Endothelial cell of umbilical vein (primary cell): Measurements from ENCODE around the gene KLHL17. TPM values are rescaled to one million over a fixed set of nuclear protein-coding genes. Genes with fewer than 3 reads are reported as not detected.
"Not testable (repeated sequence)": the region's sequence is repeated elsewhere in the genome, so short reads cannot be mapped to it uniquely, and the experiment has no call there.

Source experiments
- BruUV-seq: library from RNA; stranded (reverse); fragments of 400-500 nt; replicated peaks from 2 replicates; lab custom pipeline; 2021; lab: Mats Ljungman, UMichigan
- CTCF ChIA-PET: fragments of 300-600, 350-600 bp; sonication (Branson Sonifier 250); formaldehyde crosslinking; loops from one replicate; lab custom pipeline; 2021; ENCODE audit warnings: antibody characterized with exemption, inconsistent platforms; lab: Charles Lee
- POLR2A ChIA-PET: fragments of 300-600, 350-600 bp; sonication (Branson Sonifier 250); formaldehyde crosslinking; loops from one replicate; lab custom pipeline; 2021; ENCODE audit warnings: antibody characterized with exemption, inconsistent platforms; lab: Charles Lee
- DNase-seq: peaks from one replicate; pipeline ENCODE4 v3.0.0-alpha.2; 2011; ENCODE audit warnings: low read depth, low spot score
- FAIRE-seq: peaks from 2 replicates; lab custom pipeline; 2011; peaks lifted over from hg19 to GRCh38; lab: Jason Lieb, UNC
- H2AFZ ChIP-seq: 2 replicates; pipeline ENCODE4 v1.6.0; 2012; ENCODE audit warnings: low read depth, low read length, control low read depth, inconsistent platforms
- H3K27ac ChIP-seq: 2 replicates; pipeline ENCODE4 v1.5.1; 2011; ENCODE audit warnings: low read depth, mild to moderate bottlenecking, control low read depth, low read length, moderate library complexity; ENCODE audit not compliant: insufficient read depth
- H3K27me3 ChIP-seq, 2 experiments: 2 replicates each; pipeline versions ENCODE4 v1.6.0 to v1.6.1; 2011; ENCODE audit warnings: low read length in 2 of 2, mixed read lengths in 1 of 2; ENCODE audit not compliant: control insufficient read depth in 2 of 2, insufficient read depth in 2 of 2
- H3K36me3 ChIP-seq, 2 experiments: 2 replicates in 1 of 2; 3 replicates in 1 of 2; pipeline ENCODE4 v1.5.1; 2011; ENCODE audit warnings: low read length in 2 of 2, mild to moderate bottlenecking in 1 of 2, moderate library complexity in 1 of 2; ENCODE audit not compliant: control insufficient read depth in 2 of 2, insufficient read depth in 2 of 2; ENCODE audit errors: extremely low read depth in 1 of 2
- H3K4me1 ChIP-seq: 3 replicates; pipeline ENCODE4 v1.5.1; 2011; ENCODE audit warnings: mild to moderate bottlenecking, low read length; ENCODE audit not compliant: control insufficient read depth, insufficient read depth; ENCODE audit errors: extremely low read depth
- H3K4me2 ChIP-seq: 2 replicates; pipeline ENCODE4 v1.6.1; 2011; ENCODE audit warnings: low read length, control low read depth, mixed read lengths; ENCODE audit not compliant: insufficient read depth
- H3K4me3 ChIP-seq, 3 experiments: fragments of 200-600 bp in 1 of 3; sonication (generic), shearing (Covaris generic) in 1 of 3; replicated peaks in 1 of 3; 2 replicates each; pipeline ENCODE4 v1.5.1; 2011 to 2016; ENCODE audit warnings: control low read depth in 3 of 3, low read length in 3 of 3, mild to moderate bottlenecking in 2 of 3, inconsistent platforms in 1 of 3, low read depth in 1 of 3, moderate library complexity in 1 of 3; ENCODE audit not compliant: insufficient read depth in 1 of 3
- H3K79me2 ChIP-seq: 2 replicates; pipeline ENCODE4 v1.6.0; 2012; ENCODE audit warnings: low read length, inconsistent platforms; ENCODE audit not compliant: control insufficient read depth, insufficient read depth
- H3K9ac ChIP-seq: replicated peaks from 2 replicates; pipeline ENCODE3; 2011; ENCODE audit warnings: low read length, control low read depth; ENCODE audit not compliant: insufficient read depth; ENCODE audit errors: extremely low read depth
- H3K9me1 ChIP-seq: replicated peaks from 3 replicates; pipeline ENCODE4 v1.6.0; 2011; ENCODE audit warnings: mild to moderate bottlenecking, low read length; ENCODE audit not compliant: control insufficient read depth, insufficient read depth; ENCODE audit errors: extremely low read depth
- H3K9me3 ChIP-seq: replicated peaks from 2 replicates; pipeline ENCODE4 v1.5.1; 2012; ENCODE audit warnings: low read length, inconsistent platforms; ENCODE audit not compliant: control insufficient read depth, insufficient read depth
- H4K20me1 ChIP-seq: replicated peaks from 2 replicates; pipeline ENCODE3; 2011; ENCODE audit warnings: mild to moderate bottlenecking, low read length; ENCODE audit not compliant: control insufficient read depth, insufficient read depth; ENCODE audit errors: extremely low read depth
- EZH2 ChIP-seq: IDR thresholded peaks from 2 replicates; pipeline ENCODE4 v1.6.1; 2012; ENCODE audit warnings: borderline replicate concordance, low read depth, mild to moderate bottlenecking, moderate library complexity, low read length, inconsistent platforms; ENCODE audit not compliant: severe bottlenecking
- FOS ChIP-seq: IDR thresholded peaks from 2 replicates; pipeline ENCODE4 v1.6.1; 2011; ENCODE audit warnings: mild to moderate bottlenecking, low read length, moderate library complexity, borderline replicate concordance; ENCODE audit not compliant: insufficient read depth
- GATA2 ChIP-seq: IDR thresholded peaks from 2 replicates; pipeline ENCODE4 v1.7.0; 2011; ENCODE audit warnings: low read depth, mild to moderate bottlenecking, moderate library complexity, mixed read lengths, low read length; ENCODE audit not compliant: insufficient read length, insufficient read depth
- JUN ChIP-seq: IDR thresholded peaks from 2 replicates; pipeline ENCODE4 v1.6.1; 2011; ENCODE audit warnings: borderline replicate concordance, low read depth; ENCODE audit not compliant: insufficient read length, insufficient read depth
- MAX ChIP-seq: IDR thresholded peaks from 2 replicates; pipeline ENCODE4 v1.6.1; 2011; ENCODE audit not compliant: insufficient read depth, insufficient read length
- MYC ChIP-seq: IDR thresholded peaks from one replicate; pipeline ENCODE4 v1.6.1; 2011; ENCODE audit warnings: mild to moderate bottlenecking, low read depth, low read length
- POLR2A ChIP-seq: IDR thresholded peaks from 2 replicates; pipeline ENCODE4 v1.6.1; 2012; ENCODE audit warnings: low read depth, mild to moderate bottlenecking, control low read depth, low read length
- POLR2AphosphoS5 ChIP-seq: IDR thresholded peaks from 2 replicates; pipeline ENCODE4 v1.6.1; 2012; ENCODE audit warnings: low read depth, mild to moderate bottlenecking, control low read depth, low read length, moderate library complexity; ENCODE audit not compliant: insufficient read depth
- dilution Hi-C: fragments of 300-500 bp; cut with MboI; formaldehyde crosslinking; loops from one replicate; pipeline ENCODE4 v1.15.0; 2019; ENCODE audit warnings: low sequenced_read_pairs; ENCODE audit not compliant: extremely low pct_ligation_motif_present
- intact Hi-C: fragments of 100-400 bp; cut with micrococcal nuclease; formaldehyde crosslinking; loops from one replicate; pipeline ENCODE4 v1.10.0; 2022
- polyA plus RNA-seq, 4 experiments: library from polyadenylated mRNA; depleted of rRNA in 3 of 4; stranded (reverse) in 3 of 4; unstranded in 1 of 4; fragments of >200 nt; gene quantifications; 2 replicates each; pipeline versions ENCODE4 v1.2.1 to v1.2.3, GENCODE V29; 2011 to 2012; ENCODE audit warnings: missing spikeins in 1 of 4
- total RNA-seq: library from RNA; stranded (reverse); gene quantifications from 2 replicates; pipeline ENCODE4 v1.2.3, GENCODE V29; 2021

Gene KLHL17
- total and polyA plus RNA-seq, 2 donors (not counting 3 experiments of a cell fraction or from before 2014, with no cell fraction given) = 27.0 to 30.1 TPM

GRCh38 chr1:984476-984814 lies 24.1 kb downstream of the KLHL17 start:
- H4K20me1 ChIP-seq = no peaks in the 10 kb centered on the region
- H3K4me3 ChIP-seq = no peak overlapping the region
- BruUV-seq = no TSS peak
- H3K9me3 ChIP-seq = no peaks in the 10 kb centered on the region
- POLR2A ChIA-PET = no interaction called here
- no peak overlapping the region for H2AFZ ChIP-seq
- FAIRE-seq (no peak), DNase-seq (no peak)
- H3K9ac ChIP-seq = no peak overlapping the region
- intact Hi-C loops = loop anchor here (1.0 to 2.0 kb wide), 3 partner anchors 78 to 306 kb away; partner anchors contain the start of gene C1orf159
- H3K27ac ChIP-seq = no peak overlapping the region
- dilution Hi-C loops = no loop called here
- CTCF ChIA-PET = interaction anchor here (0.5 to 5.1 kb wide), 33 partner anchors 9 to 309 kb away, joined by 3 to 77 read pairs (median 5); partner anchors contain the start of genes HES4, ISG15, NOC2L and PLEKHN1
- H3K4me2 ChIP-seq = no peak overlapping the region
- no peaks in the 10 kb centered on the region for H3K36me3 ChIP-seq
- H3K9me1 ChIP-seq = no peaks in the 10 kb centered on the region
- H3K79me2 ChIP-seq = no peaks in the 10 kb centered on the region
- H3K27me3 ChIP-seq = peaks cover 2 to 3% of the 10 kb centered on the region in 2 experiments
- TF ChIP-seq POLR2A (no peak), MAX (no peak), FOS (no peak)
- no peaks in the 10 kb centered on the region for H3K4me1 ChIP-seq

GRCh38 chr1:985126-985525 lies 24.7 kb downstream of the KLHL17 start:
- H2AFZ ChIP-seq = no peak overlapping the region
- TF ChIP-seq GATA2 = no peak
- TF ChIP-seq FOS = no peak
- TF ChIP-seq EZH2 = no peak
- no peak for TF ChIP-seq JUN
- no peak for TF ChIP-seq MAX
- TF ChIP-seq POLR2AphosphoS5 = no peak
- TF ChIP-seq MYC = no peak
- H3K4me1 ChIP-seq = no peaks in the 10 kb centered on the region
- no peaks in the 10 kb centered on the region for H3K9me3 ChIP-seq
- no peaks in the 10 kb centered on the region for H3K79me2 ChIP-seq
- FAIRE-seq (no peak), DNase-seq (no peak)
- H3K9me1 ChIP-seq = no peaks in the 10 kb centered on the region
- BruUV-seq = no TSS peak
- dilution Hi-C loops = no loop called here
- ChIA-PET POLR2A (no interaction called here), CTCF (interaction anchor here (0.8 to 5.1 kb wide), 23 partner anchors 9 to 308 kb away, joined by 3 to 77 read pairs (median 5); partner anchors contain the start of genes HES4, ISG15, NOC2L and PLEKHN1)
- no peaks in the 10 kb centered on the region for H3K36me3 ChIP-seq
- no peak overlapping the region for H3K4me2 ChIP-seq
- H3K4me3 ChIP-seq = no peak overlapping the region
- H4K20me1 ChIP-seq = no peaks in the 10 kb centered on the region
- H3K9ac ChIP-seq = no peak overlapping the region
- intact Hi-C loops = loop anchor here (2.0 kb wide), 1 partner anchor 132 kb away; the partner anchor contains the start of gene C1orf159
- H3K27me3 ChIP-seq = peaks cover 2 to 3% of the 10 kb centered on the region in 2 experiments
- no peak overlapping the region for H3K27ac ChIP-seq

- H3K27ac ChIP-seq, H3K9me1 ChIP-seq, H2AFZ ChIP-seq, BruUV-seq, FAIRE-seq, H3K79me2 ChIP-seq, H3K27me3 ChIP-seq, H3K9me3 ChIP-seq, H3K9ac ChIP-seq, intact Hi-C loops, H3K4me1 ChIP-seq, H4K20me1 ChIP-seq, H3K4me3 ChIP-seq, POLR2A ChIA-PET, DNase-seq, H3K36me3 ChIP-seq, H3K4me2 ChIP-seq, dilution Hi-C loops: not testable (repeated sequence)
- CTCF ChIA-PET = interaction anchor here (1.9 kb wide), 1 partner anchor 14 kb away, joined by 5 read pairs; no protein-coding TSS in a partner anchor
Observed at GRCh38 chr1:988061-988460, 27.7 kb downstream of the KLHL17 start.
